Stomach (tissue), 9 donors: ENCODE measurements around the gene CCDC183. TPM values are rescaled to one million over a fixed set of nuclear protein-coding genes. Genes with fewer than 3 reads are reported as not detected.
A peak's percentile ranks its signal among the peaks of the same experiment; 100 is the strongest.
"Not testable (repeated sequence)": the region's sequence is repeated elsewhere in the genome, so short reads cannot be mapped to it uniquely, and the experiment has no call there.

Source experiments
- DNase-seq, 2 donors: peaks; one replicate each; pipeline versions ENCODE4 v3.0.0 to v3.0.0-alpha.2; 2013 to 2019
- H3K27ac ChIP-seq, 5 donors: fragments of 200-600 bp in 4 of 5; sonication (generic) in 4 of 5; one replicate each; pipeline ENCODE4 v1.5.1; 2013 to 2019; ENCODE audit warnings: mild to moderate bottlenecking in 1 of 5, moderate library complexity in 1 of 5
- H3K27me3 ChIP-seq, 3 donors: fragments of 200-600 bp; sonication (generic); one replicate each; pipeline ENCODE4 v1.5.1; 2017 to 2019; ENCODE audit warnings: mixed run types in 1 of 3
- H3K36me3 ChIP-seq, 4 donors: fragments of 200-600 bp; sonication (generic); 1 replicate in 3 of 4; 2 replicates in 1 of 4; pipeline ENCODE4 v1.5.1; 2016 to 2019
- H3K4me1 ChIP-seq, 4 donors: fragments of 200-600 bp; sonication (generic); one replicate each; pipeline ENCODE4 v1.5.1; 2016 to 2019
- H3K4me3 ChIP-seq, 4 donors: fragments of 200-600 bp; sonication (generic) in 3 of 4; one replicate each; pipeline ENCODE4 v1.5.1; 2016 to 2019; ENCODE audit warnings: mild to moderate bottlenecking in 1 of 4
- H3K9me3 ChIP-seq, 4 donors: fragments of 200-600 bp; sonication (generic); one replicate each; pipeline ENCODE4 v1.5.1; 2016 to 2019
- CTCF ChIP-seq, 7 experiments: fragments of 450-650 bp in 4 of 7; fragments of 200-600 bp in 3 of 7; sonication (generic) in 3 of 7; IDR thresholded peaks; one replicate each; pipeline ENCODE4 v1.5.1; 2016 to 2019; ENCODE audit warnings: antibody characterized with exemption in 7 of 7, control low read depth in 2 of 7, mild to moderate bottlenecking in 1 of 7
- EP300 ChIP-seq: sonication (generic); formaldehyde crosslinking; IDR thresholded peaks from one replicate; pipeline ENCODE4 v1.6.1; 2017; ENCODE audit warnings: antibody characterized with exemption
- POLR2A ChIP-seq, 4 donors: fragments of 450-650 bp; IDR thresholded peaks; one replicate each; pipeline ENCODE4 v1.6.1; 2016; ENCODE audit warnings: antibody characterized with exemption in 4 of 4, control low read depth in 2 of 4, mild to moderate bottlenecking in 1 of 4, moderate library complexity in 1 of 4
- POLR2AphosphoS5 ChIP-seq, 3 donors: sonication (generic); formaldehyde crosslinking; IDR thresholded peaks; one replicate each; pipeline ENCODE4 v1.6.1; 2016; ENCODE audit warnings: antibody characterized with exemption in 3 of 3
- WGBS, 5 donors: extraction: QIAGEN DNeasy Blood & Tissue Kit in 3 of 5; methylation state at CpG; one replicate each; pipeline versions ENCODE4 v1.1.5 to v1.1.7; 2013 to 2018; 5-methylcytosine and 5-hydroxymethylcytosine counted together
- intact Hi-C: fragments of 100-400 bp; cut with DNase I; formaldehyde crosslinking; loops from one replicate; pipeline ENCODE4 v1.15.1; 2023; ENCODE audit warnings: low total_unique reads
- polyA plus RNA-seq, 3 donors: library from polyadenylated mRNA; stranded (reverse); fragments of 200-250 nt; gene quantifications; one replicate each; pipeline ENCODE4 v1.2.3, GENCODE V29; 2013
- total RNA-seq, 5 donors: library from RNA; depleted of rRNA; stranded (reverse); fragments of >200 nt; gene quantifications; one replicate each; pipeline versions ENCODE4 v1.1.0 to v1.2.3, GENCODE V29; 2014 to 2016
- donor health status: healthy with polysubstance abuse.
- donor health status: Bipolar disorder and iron deficiency.
- donor health status: healthy.

The CCDC183 gene
- total and polyA plus RNA-seq, 8 donors: 1.2 to 53.0 (median 4.7) TPM

- Histone ChIP-seq H3K4me3 (no peak overlapping the region), H3K36me3 (peaks cover 12 to 48% (median 45%) of the 10 kb centered on the region in 4 donors), H3K9me3 (no peaks in the 10 kb centered on the region), H3K27ac (peak overlapping the region; percentile 46 to 70 (median 58)), H3K4me1 (peaks cover 40 to 59% (median 58%) of the 10 kb centered on the region in 4 donors), H3K27me3 (peaks cover 12 to 36% (median 27%) of the 10 kb centered on the region in 3 donors)
- 42 to 57% (median 52%) methylated on average over 17 to 28 of the region's 28 CpGs for WGBS, 5 donors
- intact Hi-C loops: no loop called here
- peak; percentile 86 to 91 for DNase-seq
- TF ChIP-seq POLR2AphosphoS5 (IDR thresholded peaks at IDR 0.05) (peak in 1 of 3 donors; percentile 27), POLR2A (IDR thresholded peaks at IDR 0.05) (no peak), EP300 (no peak)
Measured at GRCh38 chr9:136840877-136841645, 44.9 kb downstream of the CCDC183 start.

- Histone ChIP-seq H3K27ac (peak overlapping the region; percentile 46 to 70 (median 58)), H3K36me3 (peaks cover 12 to 40% (median 38%) of the 10 kb centered on the region in 4 donors), H3K4me3 (peak overlapping the region; percentile 42 to 55 (median 46)), H3K4me1 (peaks cover 47 to 66% (median 64%) of the 10 kb centered on the region in 4 donors), H3K27me3 (peaks cover 12 to 43% (median 34%) of the 10 kb centered on the region in 3 donors)
- WGBS, 5 donors: 36 to 53% (median 41%) methylated on average over 8 to 16 of the region's 16 CpGs
- H3K9me3 ChIP-seq, intact Hi-C loops, DNase-seq: not testable (repeated sequence)
Measured at GRCh38 chr9:136841646-136842379, 45.7 kb downstream of the CCDC183 start.

GRCh38 chr9:136842380-136842948 lies 46.3 kb downstream of the CCDC183 start, which contains the start of gene AJM1:
AJM1 (plus strand) TSS chr9:136842478; CDS start chr9:136844415, 1,937 bp downstream.
- peaks cover 54 to 72% (median 70%) of the 10 kb centered on the region in 4 donors for H3K4me1 ChIP-seq
- intact Hi-C loops, H3K9me3 ChIP-seq: not testable (repeated sequence)
- H3K36me3 ChIP-seq: peaks cover 12 to 34% (median 31%) of the 10 kb centered on the region in 4 donors
- peak within 1 kb of the TSS; percentile 42 to 55 (median 46) for H3K4me3 ChIP-seq
- peak in 1 of 3 donors; percentile 59 for TF ChIP-seq POLR2AphosphoS5 (IDR thresholded peaks at IDR 0.05)
- peak in 5 of 7 experiments; percentile 62 to 89 (median 84) for TF ChIP-seq CTCF (IDR thresholded peaks at IDR 0.05)
- H3K27me3 ChIP-seq: peaks cover 12 to 50% (median 41%) of the 10 kb centered on the region in 3 donors
- peak; percentile 78 to 93 for DNase-seq
- 0 to 3% (median 2%) methylated on average over 10 to 27 of the region's 27 CpGs for WGBS, 5 donors
- H3K27ac ChIP-seq: peak within 1 kb of the TSS; percentile 46 to 70 (median 58)

- H3K36me3 ChIP-seq: peaks cover 12 to 26% (median 23%) of the 10 kb centered on the region in 4 donors
- H3K4me1 ChIP-seq: peaks cover 61 to 81% (median 78%) of the 10 kb centered on the region in 4 donors
- DNase-seq, intact Hi-C loops, H3K9me3 ChIP-seq: not testable (repeated sequence)
- peak overlapping the region in 2 of 5 donors; percentile 8 to 31 for H3K27ac ChIP-seq
- peak overlapping the region in 2 of 4 donors; percentile 49 to 55 for H3K4me3 ChIP-seq
- WGBS, 5 donors: 12 to 14% (median 13%) methylated on average over 11 to 21 of the region's 21 CpGs
- H3K27me3 ChIP-seq: peaks cover 12 to 58% (median 41%) of the 10 kb centered on the region in 3 donors
Measured at GRCh38 chr9:136843159-136843800, 47.1 kb downstream of the CCDC183 start.

- intact Hi-C loops, H3K27ac ChIP-seq, H3K9me3 ChIP-seq: not testable (repeated sequence)
- WGBS, 5 donors: 4 to 8% (median 5%) methylated on average over 35 to 99 of the region's 99 CpGs
- peak; percentile 55 to 67 for DNase-seq
- TF ChIP-seq CTCF (IDR thresholded peaks at IDR 0.05): peak in 5 of 7 experiments; percentile 12 to 77 (median 73)
- Histone ChIP-seq H3K4me3 (peak overlapping the region in 3 of 4 donors; percentile 3 to 55 (median 10)), H3K27me3 (peaks cover 12 to 62% (median 41%) of the 10 kb centered on the region in 3 donors), H3K36me3 (peaks cover 8 to 18% (median 15%) of the 10 kb centered on the region in 4 donors), H3K4me1 (peaks cover 61 to 85% (median 84%) of the 10 kb centered on the region in 4 donors)
Measured at GRCh38 chr9:136843801-136844740, 47.9 kb downstream of the CCDC183 start.
